Measurements from ENCODE around the gene EIF3L.
A peak's percentile ranks its signal among the peaks of the same experiment; 100 is the strongest.
"Not testable (repeated sequence)": the region's sequence is repeated elsewhere in the genome, so short reads cannot be mapped to it uniquely, and the experiment has no call there.

EIF3L gene

DNA sequence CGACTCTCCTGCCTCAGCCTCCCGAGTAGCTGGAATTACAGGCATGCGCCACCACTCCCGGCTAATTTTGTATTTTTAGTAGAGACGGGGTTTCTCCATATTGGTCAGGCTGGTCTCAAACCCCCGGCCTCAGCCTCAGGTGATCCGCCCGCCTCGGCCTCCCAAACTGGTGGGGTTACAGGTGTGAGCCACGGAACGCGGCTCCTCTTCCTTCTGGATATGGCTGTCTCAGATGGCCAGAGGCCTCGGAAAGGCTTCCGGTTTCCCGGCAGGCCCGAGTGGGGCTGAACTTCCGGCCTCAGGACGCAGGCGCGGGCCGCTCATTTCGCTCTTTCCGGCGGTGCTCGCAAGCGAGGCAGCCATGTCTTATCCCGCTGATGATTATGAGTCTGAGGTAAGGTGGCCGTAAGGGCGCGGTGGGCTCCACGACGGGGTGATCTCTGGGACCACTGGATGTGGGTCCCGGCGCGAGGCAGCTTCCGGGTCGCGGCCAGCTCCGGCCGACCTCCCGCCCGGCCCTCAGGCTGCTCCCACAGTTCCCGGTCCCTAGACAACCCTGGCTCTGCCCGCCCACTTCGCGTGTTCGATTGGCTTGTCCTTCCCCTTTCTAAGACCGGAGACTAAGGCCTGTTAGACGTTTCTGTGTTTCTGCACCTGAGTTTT lies at the start of gene EIF3L:
TSS of gene EIF3L (plus strand) at position 331 of the 663 bp plus-strand sequence. CDS start at position 362, 31 bp downstream.
- Histone ChIP-seq H2AFZ (ENCODE audit: low read depth, low read length) (no peak within 1 kb of the TSS), H3K36me3 (ENCODE audit: insufficient read depth, low read length) (peaks cover 33% of the 10 kb centered on the region), H3K4me1 (ENCODE audit: insufficient read depth, low read length) (peaks cover 17% of the 10 kb centered on the region), H3K27me3 (ENCODE audit: insufficient read depth, low read length) (no peaks in the 10 kb centered on the region), H3K4me3 (ENCODE audit: low read length) (peak within 1 kb of the TSS; percentile 79), H3K9me3 (ENCODE audit: low read length) (no peaks in the 10 kb centered on the region)

DNA sequence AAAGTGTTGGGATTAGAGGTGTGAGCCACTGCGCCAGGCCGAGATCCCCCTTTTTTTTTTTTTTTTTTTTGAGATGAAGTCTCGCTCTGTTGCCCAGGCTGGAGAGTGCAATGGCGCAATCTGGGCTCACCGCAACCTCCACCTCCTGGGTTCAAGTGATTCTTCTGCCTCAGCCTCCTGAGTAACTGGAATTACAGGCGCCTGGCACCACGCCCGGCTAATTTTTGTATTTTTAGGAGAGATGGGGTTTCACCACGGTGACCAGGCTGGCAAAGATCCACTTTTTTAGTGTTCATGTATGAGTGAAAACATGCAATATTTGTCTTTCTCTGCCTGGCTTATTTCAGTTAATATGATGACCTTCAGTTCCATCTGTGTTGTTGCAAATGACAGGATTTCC lies 49.2 kb upstream of the EIF3L start:
- not testable (repeated sequence) for H2AFZ ChIP-seq (ENCODE audit: low read depth, low read length); H3K27me3 ChIP-seq (ENCODE audit: insufficient read depth, low read length); H3K36me3 ChIP-seq (ENCODE audit: insufficient read depth, low read length); H3K4me3 ChIP-seq (ENCODE audit: low read length); H3K9me3 ChIP-seq (ENCODE audit: low read length)
- peaks cover 13% of the 10 kb centered on the region for H3K4me1 ChIP-seq (ENCODE audit: insufficient read depth, low read length)

DNA sequence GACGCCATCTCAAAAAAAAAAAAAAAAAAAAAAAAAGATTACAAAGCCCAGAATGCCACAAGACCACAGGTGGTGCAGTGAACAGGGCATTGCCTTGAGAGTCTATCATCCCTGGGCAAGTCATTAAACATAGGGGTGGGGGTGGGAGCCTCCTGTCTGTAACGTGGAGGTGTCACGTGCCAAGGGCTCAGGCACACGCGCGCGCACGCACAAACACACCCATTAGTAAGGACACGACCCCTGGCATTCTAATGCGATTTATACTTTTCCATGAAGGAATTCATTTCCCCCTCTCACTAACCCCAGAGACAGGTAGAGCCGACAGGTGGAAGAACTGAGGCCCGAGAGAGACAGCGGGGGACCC lies 47.3 kb upstream of the EIF3L start:
- H3K4me1 ChIP-seq (ENCODE audit: insufficient read depth, low read length): peaks cover 19% of the 10 kb centered on the region
- peak overlapping the region; percentile 97 for H2AFZ ChIP-seq (ENCODE audit: low read depth, low read length)
- H3K4me3 ChIP-seq (ENCODE audit: low read length): peak overlapping the region; percentile 98
- H3K36me3 ChIP-seq (ENCODE audit: insufficient read depth, low read length): no peaks in the 10 kb centered on the region
- peaks cover 2% of the 10 kb centered on the region for H3K27me3 ChIP-seq (ENCODE audit: insufficient read depth, low read length)
- no peaks in the 10 kb centered on the region for H3K9me3 ChIP-seq (ENCODE audit: low read length)

DNA sequence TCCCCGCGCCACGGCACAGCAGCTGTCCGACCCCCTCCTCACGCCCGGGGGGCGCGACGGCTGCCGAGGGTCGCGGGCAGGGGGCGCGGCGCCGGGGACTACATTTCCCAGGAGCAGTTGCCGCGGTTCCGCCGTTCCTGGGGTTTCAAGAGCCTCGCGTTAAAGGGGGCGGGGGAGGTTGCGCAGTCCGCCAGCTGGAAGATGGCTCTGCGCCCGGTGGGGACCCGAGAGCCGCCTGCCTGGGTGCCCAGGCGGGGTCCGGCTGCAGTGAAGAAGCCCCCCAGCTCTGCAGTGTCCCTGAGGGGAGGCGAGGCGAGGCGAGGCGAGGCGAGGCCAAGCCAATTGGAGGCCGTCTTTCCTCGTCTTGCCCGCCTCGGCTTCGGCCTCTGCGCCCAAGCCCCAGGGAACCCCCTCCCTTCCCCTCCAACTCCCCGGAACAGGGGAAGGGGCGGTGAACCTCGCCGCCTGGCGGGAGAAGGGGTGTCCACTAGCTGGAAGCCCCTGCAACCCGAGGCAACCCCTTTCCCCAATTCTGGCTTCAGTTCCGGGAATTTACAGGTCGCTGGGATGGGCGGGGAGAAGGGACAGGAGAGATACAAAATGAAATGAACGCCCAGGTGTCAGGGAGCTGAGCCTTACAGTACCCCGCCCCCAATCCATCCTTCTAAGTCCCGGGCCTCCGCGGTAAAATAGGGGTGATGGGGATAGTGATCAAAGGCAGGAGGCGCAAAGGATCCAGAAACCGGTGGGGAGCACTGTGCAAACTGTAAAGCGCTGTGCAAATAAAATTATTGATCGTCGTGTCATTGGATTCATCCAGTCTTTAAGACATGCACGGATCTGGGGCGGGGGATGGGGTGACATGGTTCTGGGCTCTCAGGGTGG lies 46.7 kb upstream of the EIF3L start:
- Histone ChIP-seq H3K9me3 (ENCODE audit: low read length) (no peaks in the 10 kb centered on the region), H3K27me3 (ENCODE audit: insufficient read depth, low read length) (peaks cover 2% of the 10 kb centered on the region), H3K4me1 (ENCODE audit: insufficient read depth, low read length) (peaks cover 22% of the 10 kb centered on the region), H3K36me3 (ENCODE audit: insufficient read depth, low read length) (no peaks in the 10 kb centered on the region), H3K4me3 (ENCODE audit: low read length) (peak overlapping the region; percentile 98), H2AFZ (ENCODE audit: low read depth, low read length) (peak overlapping the region; percentile 97)

DNA sequence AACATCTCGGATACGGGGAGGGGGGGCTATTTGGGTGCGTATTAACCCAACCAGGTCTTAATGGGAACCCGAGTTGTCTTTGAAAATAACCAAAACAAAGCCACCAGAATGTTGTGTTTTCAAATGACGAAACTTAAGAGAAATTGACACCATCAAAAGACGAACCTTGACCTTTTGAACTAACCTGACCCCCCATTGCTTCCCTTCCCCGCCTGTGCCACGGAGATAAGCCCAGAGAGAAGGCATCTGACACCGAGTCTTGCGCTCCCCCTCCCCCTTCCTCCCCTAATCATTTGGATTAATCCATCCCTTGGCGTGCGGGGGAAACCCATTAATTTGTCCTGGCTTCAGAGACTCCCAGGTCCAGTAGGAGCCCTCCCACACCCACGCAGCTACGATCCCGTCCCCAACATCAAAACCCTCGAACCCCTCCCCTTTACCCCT lies 46.0 kb upstream of the EIF3L start:
- no peaks in the 10 kb centered on the region for H3K36me3 ChIP-seq (ENCODE audit: insufficient read depth, low read length)
- no peaks in the 10 kb centered on the region for H3K9me3 ChIP-seq (ENCODE audit: low read length)
- no peaks in the 10 kb centered on the region for H3K27me3 ChIP-seq (ENCODE audit: insufficient read depth, low read length)
- H3K4me3 ChIP-seq (ENCODE audit: low read length): peak overlapping the region; percentile 98
- peaks cover 25% of the 10 kb centered on the region for H3K4me1 ChIP-seq (ENCODE audit: insufficient read depth, low read length)
- H2AFZ ChIP-seq (ENCODE audit: low read depth, low read length): peak overlapping the region; percentile 20

DNA sequence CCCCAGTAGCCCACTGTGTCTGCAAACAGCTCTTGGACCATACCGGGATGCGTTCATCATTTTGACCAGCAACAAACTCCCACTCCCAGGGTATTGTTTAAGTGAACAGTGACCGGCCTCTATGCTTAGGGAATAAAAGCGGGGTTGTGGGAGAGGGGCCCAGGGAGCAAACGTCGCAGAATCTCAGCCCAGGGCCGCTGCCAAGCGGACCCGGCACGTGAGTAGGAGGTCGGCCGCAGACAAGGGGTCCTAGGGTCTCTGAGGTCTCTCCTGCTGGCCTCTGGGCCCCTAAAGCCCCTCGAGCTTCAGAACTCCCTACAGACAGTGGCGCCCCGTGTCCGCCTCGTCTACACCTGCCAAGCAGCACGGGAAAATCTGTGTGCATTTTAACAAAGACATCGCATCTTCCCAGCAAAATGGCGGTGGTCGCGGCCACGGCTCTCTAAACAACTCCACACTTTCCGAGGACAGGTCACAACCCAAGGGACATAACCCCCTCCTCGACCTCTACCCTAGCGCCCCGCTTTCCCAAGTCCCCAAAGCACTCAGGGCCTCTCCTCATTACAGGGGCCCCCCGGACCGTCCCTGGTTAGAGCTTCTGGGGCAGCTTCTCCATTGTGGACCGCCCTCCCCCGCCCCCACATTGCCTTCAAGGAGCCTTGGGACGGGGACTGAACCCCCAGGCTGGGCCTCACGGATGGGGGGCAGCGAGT lies 45.4 kb upstream of the EIF3L start:
- H3K27me3 ChIP-seq (ENCODE audit: insufficient read depth, low read length): no peaks in the 10 kb centered on the region
- peak overlapping the region; percentile 98 for H3K4me3 ChIP-seq (ENCODE audit: low read length)
- H3K36me3 ChIP-seq (ENCODE audit: insufficient read depth, low read length): no peaks in the 10 kb centered on the region
- H3K4me1 ChIP-seq (ENCODE audit: insufficient read depth, low read length): peaks cover 29% of the 10 kb centered on the region
- H3K9me3 ChIP-seq (ENCODE audit: low read length): no peaks in the 10 kb centered on the region
- H2AFZ ChIP-seq (ENCODE audit: low read depth, low read length): peak overlapping the region; percentile 20

DNA sequence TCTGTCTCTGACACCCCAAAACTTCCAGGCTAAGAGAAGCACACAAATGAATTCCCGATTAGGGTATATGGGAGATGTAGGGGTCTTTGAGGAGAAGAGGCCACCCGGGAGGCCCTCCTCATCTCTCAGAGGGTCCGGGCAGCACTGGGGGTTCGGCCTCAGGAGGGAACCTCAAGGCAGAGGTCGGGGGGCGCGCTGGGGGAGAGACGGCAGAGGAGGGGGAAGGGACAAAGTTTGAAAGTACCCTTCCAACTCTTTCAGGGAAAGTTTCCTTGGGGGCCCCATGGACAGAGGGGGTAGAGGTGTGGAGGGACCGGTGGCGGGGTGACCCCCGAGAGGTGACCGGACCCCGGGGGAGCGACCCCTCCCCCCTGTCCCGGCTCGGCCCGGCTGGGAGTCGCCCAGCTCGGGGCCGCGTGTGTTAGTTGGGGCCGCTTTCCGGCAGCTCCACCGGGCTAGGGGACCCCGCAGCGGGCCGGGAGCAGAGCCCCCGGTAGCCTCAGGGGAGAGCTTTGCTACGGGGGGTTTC lies 44.8 kb upstream of the EIF3L start:
- H3K4me3 ChIP-seq (ENCODE audit: low read length): peak overlapping the region; percentile 98
- H3K4me1 ChIP-seq (ENCODE audit: insufficient read depth, low read length): peaks cover 35% of the 10 kb centered on the region
- H3K36me3 ChIP-seq (ENCODE audit: insufficient read depth, low read length): no peaks in the 10 kb centered on the region
- H2AFZ ChIP-seq (ENCODE audit: low read depth, low read length): peak overlapping the region; percentile 13
- H3K9me3 ChIP-seq (ENCODE audit: low read length): no peaks in the 10 kb centered on the region
- no peaks in the 10 kb centered on the region for H3K27me3 ChIP-seq (ENCODE audit: insufficient read depth, low read length)

DNA sequence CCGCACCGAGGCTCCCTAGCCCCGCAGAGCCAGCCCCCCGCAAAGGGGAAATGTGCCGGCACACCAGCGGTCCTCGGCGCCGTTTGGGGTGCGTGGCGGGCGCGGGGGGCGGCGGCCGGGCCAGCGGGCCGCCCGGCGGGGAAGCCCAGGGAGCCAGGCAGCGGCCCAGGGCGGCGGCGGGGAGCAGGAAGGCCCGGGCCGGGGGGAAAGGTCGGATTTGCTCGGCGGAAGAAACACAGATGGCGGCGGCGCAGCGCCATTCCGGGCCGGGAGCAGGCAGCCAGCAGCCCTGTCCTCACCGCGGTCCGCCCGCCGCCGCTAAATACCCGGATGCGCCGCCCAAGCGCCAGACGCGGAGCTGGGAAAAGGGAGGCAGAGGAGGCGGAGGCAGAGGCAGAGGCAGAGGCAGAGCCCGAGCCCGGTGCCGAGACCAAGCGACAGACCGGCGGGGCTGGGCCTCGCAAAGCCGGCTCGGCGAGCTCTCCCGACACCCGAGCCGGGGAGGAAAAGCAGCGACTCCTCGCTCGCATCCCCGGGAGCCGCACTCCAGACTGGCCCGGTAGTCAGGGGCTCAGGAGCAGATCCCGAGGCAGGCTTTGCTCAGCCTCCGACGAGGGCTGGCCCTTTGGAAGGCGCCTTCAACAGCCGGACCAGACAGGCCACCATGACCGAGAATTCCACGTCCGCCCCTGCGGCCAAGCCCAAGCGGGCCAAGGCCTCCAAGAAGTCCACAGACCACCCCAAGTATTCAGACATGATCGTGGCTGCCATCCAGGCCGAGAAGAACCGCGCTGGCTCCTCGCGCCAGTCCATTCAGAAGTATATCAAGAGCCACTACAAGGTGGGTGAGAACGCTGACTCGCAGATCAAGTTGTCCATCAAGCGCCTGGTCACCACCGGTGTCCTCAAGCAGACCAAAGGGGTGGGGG lies 44.1 kb upstream of the EIF3L start:
- Histone ChIP-seq H3K27me3 (ENCODE audit: insufficient read depth, low read length) (no peaks in the 10 kb centered on the region), H3K4me3 (ENCODE audit: low read length) (peak overlapping the region; percentile 98), H2AFZ (ENCODE audit: low read depth, low read length) (no peak overlapping the region), H3K36me3 (ENCODE audit: insufficient read depth, low read length) (no peaks in the 10 kb centered on the region), H3K4me1 (ENCODE audit: insufficient read depth, low read length) (peaks cover 35% of the 10 kb centered on the region), H3K9me3 (ENCODE audit: low read length) (no peaks in the 10 kb centered on the region)

DNA sequence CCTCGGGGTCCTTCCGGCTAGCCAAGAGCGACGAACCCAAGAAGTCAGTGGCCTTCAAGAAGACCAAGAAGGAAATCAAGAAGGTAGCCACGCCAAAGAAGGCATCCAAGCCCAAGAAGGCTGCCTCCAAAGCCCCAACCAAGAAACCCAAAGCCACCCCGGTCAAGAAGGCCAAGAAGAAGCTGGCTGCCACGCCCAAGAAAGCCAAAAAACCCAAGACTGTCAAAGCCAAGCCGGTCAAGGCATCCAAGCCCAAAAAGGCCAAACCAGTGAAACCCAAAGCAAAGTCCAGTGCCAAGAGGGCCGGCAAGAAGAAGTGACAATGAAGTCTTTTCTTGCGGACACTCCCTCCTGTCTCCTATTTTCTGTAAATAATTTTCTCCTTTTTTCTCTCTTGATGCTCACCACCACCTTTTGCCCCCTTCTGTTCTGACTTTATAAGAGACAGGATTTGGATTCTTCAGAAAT lies 43.4 kb upstream of the EIF3L start:
- no peaks in the 10 kb centered on the region for H3K27me3 ChIP-seq (ENCODE audit: insufficient read depth, low read length)
- no peaks in the 10 kb centered on the region for H3K36me3 ChIP-seq (ENCODE audit: insufficient read depth, low read length)
- H3K9me3 ChIP-seq (ENCODE audit: low read length): no peaks in the 10 kb centered on the region

DNA sequence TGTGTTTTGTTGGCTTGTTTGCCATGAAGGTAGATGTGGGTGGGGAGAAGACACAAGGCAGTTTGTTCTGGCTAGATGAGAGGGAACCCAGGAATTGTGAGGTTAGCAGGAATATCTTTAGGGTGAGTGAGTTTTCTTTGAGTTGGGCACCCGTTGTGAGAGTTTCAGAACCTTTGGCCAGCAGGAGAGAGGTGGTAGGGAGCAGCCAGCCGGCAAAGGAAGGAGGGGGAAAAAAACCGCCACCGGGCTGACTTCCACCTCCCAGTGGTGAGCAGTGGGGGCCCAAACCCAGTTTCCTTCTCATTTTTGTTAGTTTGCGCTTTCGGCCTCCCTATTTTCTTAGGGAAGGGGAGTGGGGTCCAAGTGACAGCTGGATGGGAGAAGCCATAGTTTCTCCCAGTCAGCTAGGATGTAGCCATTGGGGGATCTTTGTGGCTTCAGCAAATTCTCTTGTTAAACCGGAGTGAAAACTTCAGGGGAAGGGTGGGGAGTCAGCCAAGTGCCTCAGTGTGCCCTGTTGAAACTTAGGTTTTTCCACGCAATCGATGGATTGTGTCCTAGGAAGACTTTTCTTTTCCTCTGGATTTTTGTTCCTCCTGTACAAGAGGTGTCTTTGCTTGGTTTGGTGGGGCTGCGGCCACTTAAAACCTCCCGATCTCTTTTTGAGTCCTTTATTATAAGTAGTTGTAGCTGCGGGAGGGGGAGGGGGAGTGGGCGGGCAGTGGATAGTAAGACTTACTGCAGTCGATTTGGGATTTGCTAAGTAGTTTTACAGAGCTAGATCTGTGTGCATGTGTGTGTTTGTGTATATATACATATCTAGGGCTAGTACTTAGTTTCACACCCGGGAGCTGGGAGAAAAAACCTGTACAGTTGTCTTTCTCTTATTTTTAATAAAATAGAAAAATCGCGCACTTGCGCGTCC lies 42.5 kb upstream of the EIF3L start:
- Histone ChIP-seq H3K4me3 (ENCODE audit: low read length) (peak overlapping the region; percentile 98), H3K27me3 (ENCODE audit: insufficient read depth, low read length) (no peaks in the 10 kb centered on the region), H3K9me3 (ENCODE audit: low read length) (no peaks in the 10 kb centered on the region), H2AFZ (ENCODE audit: low read depth, low read length) (no peak overlapping the region), H3K36me3 (ENCODE audit: insufficient read depth, low read length) (no peaks in the 10 kb centered on the region), H3K4me1 (ENCODE audit: insufficient read depth, low read length) (peaks cover 35% of the 10 kb centered on the region)

More for the DNA sequence above, 43.4 kb upstream of the EIF3L start:
- peaks cover 35% of the 10 kb centered on the region for H3K4me1 ChIP-seq (ENCODE audit: insufficient read depth, low read length)
- H2AFZ ChIP-seq (ENCODE audit: low read depth, low read length): no peak overlapping the region
- peak overlapping the region; percentile 98 for H3K4me3 ChIP-seq (ENCODE audit: low read length)
